ENCODE results near the gene PCDHA4. TPM values are rescaled to one million over a fixed set of nuclear protein-coding genes. Genes with fewer than 3 reads are reported as not detected.
A peak's percentile ranks its signal among the peaks of the same experiment; 100 is the strongest.
"Not testable (repeated sequence)": the region's sequence is repeated elsewhere in the genome, so short reads cannot be mapped to it uniquely, and the experiment has no call there.

PCDHA4 gene
- total RNA-seq, 1 experiment from 2014 or later, result not detected

GRCh38 chr5:140833993-140834392, 27.1 kb downstream of the PCDHA4 start, which contains the start of gene PCDHA7:
Gene PCDHA7 (plus strand): TSS chr5:140834269. CDS start chr5:140834384, 115 bp downstream.
- no peaks in the 10 kb centered on the region for H3K79me2 ChIP-seq (ENCODE audit: insufficient read depth, low read length)
- H4K20me1 ChIP-seq (ENCODE audit: insufficient read depth), result no peaks in the 10 kb centered on the region
- no peak within 1 kb of the TSS for H2AFZ ChIP-seq (ENCODE audit: low read depth, low read length, poor library complexity, severe bottlenecking)
- no peaks in the 10 kb centered on the region for H3K36me3 ChIP-seq (ENCODE audit: control insufficient read depth in 1 of 2, insufficient read depth in 2 of 2, low read length in 2 of 2)
- POLR2A ChIA-PET, result no interaction called here
- peak in 1 of 3 experiments; percentile 12; a peak in 1 of 6 replicates for TF ChIP-seq CTCF (IDR thresholded peaks at IDR 0.05 in 2 of 3, conservative IDR thresholded peaks at IDR 0.05 in 1 of 3; ENCODE audit: borderline replicate concordance in 1 of 3, insufficient read depth in 1 of 3, low read depth in 2 of 3, low read length in 2 of 3)
- TF ChIP-seq MAX (IDR thresholded peaks at IDR 0.05), result no peak
- no peak for TF ChIP-seq ELF1 (IDR thresholded peaks at IDR 0.05; ENCODE audit: borderline replicate concordance, low read depth)
- peak; percentile 28; the same call in 1 of the 2 replicates for TF ChIP-seq RAD21 (IDR thresholded peaks at IDR 0.05; ENCODE audit: low read depth)
- no peak for TF ChIP-seq TCF7L2 (IDR thresholded peaks at IDR 0.05; ENCODE audit: borderline replicate concordance, extremely low read depth, insufficient read depth, insufficient read length)
- intact Hi-C loops (cut with micrococcal nuclease), result no loop called here
- no peak within 1 kb of the TSS for H3K4me2 ChIP-seq (ENCODE audit: low read length)
- H3K27ac ChIP-seq (ENCODE audit: low read depth, low read length), result no peak within 1 kb of the TSS
- DNase-seq (ENCODE audit: low read depth, low spot score) (no peak), ATAC-seq (no peak)
- CTCF ChIA-PET, result no interaction called here
- H3K9me2 ChIP-seq (ENCODE audit: insufficient read depth), result no peaks in the 10 kb centered on the region
- no peaks in the 10 kb centered on the region for H3K4me1 ChIP-seq (ENCODE audit: control insufficient read depth in 1 of 2, insufficient read depth in 2 of 2, low read length in 2 of 2)
- RAD21 ChIA-PET (ENCODE audit: low non-redundant PET in 1 of 2, low total read pairs in 2 of 2, uncharacterized antibody in 2 of 2, unreplicated experiment in 2 of 2), result no interaction called here
- H3K9me3 ChIP-seq (ENCODE audit: control insufficient read depth in 1 of 2, insufficient read depth in 1 of 2, low read depth in 1 of 2, low read length in 2 of 2), result no peaks in the 10 kb centered on the region; a peak in 1 of 4 replicates
- BruUV-seq (replicated peaks), result no TSS peak
- H3K9ac ChIP-seq (ENCODE audit: low read length), result no peak within 1 kb of the TSS
- no peak within 1 kb of the TSS for H3K4me3 ChIP-seq (replicated peaks in 1 of 2; ENCODE audit: low read depth in 1 of 2, low read length in 2 of 2)
- no peaks in the 10 kb centered on the region for H3K27me3 ChIP-seq (ENCODE audit: insufficient read depth, low read length)

GRCh38 chr5:140834439-140835008, 27.7 kb downstream of the PCDHA4 start:
- DNase-seq (ENCODE audit: low read depth, low spot score); H3K36me3 ChIP-seq (ENCODE audit: control insufficient read depth in 1 of 2, insufficient read depth in 2 of 2, low read length in 2 of 2); H3K4me1 ChIP-seq (ENCODE audit: control insufficient read depth in 1 of 2, insufficient read depth in 2 of 2, low read length in 2 of 2); H3K79me2 ChIP-seq (ENCODE audit: insufficient read depth, low read length); H3K4me3 ChIP-seq (replicated peaks in 1 of 2; ENCODE audit: low read depth in 1 of 2, low read length in 2 of 2); H3K4me2 ChIP-seq (ENCODE audit: low read length); CTCF ChIA-PET; BruUV-seq (replicated peaks); POLR2A ChIA-PET; H3K27ac ChIP-seq (ENCODE audit: low read depth, low read length); H3K9me3 ChIP-seq (ENCODE audit: control insufficient read depth in 1 of 2, insufficient read depth in 1 of 2, low read depth in 1 of 2, low read length in 2 of 2); intact Hi-C loops (cut with micrococcal nuclease); H3K9me2 ChIP-seq (ENCODE audit: insufficient read depth); H3K27me3 ChIP-seq (ENCODE audit: insufficient read depth, low read length); RAD21 ChIA-PET (ENCODE audit: low non-redundant PET in 1 of 2, low total read pairs in 2 of 2, uncharacterized antibody in 2 of 2, unreplicated experiment in 2 of 2); ATAC-seq; H2AFZ ChIP-seq (ENCODE audit: low read depth, low read length, poor library complexity, severe bottlenecking); H3K9ac ChIP-seq (ENCODE audit: low read length); H4K20me1 ChIP-seq (ENCODE audit: insufficient read depth): not testable (repeated sequence)

Measured in HCT116 (cell line).